HS-27A (cell line): ENCODE data around the gene ME3.

Experiments
- DNase-seq: peaks from one replicate; pipeline ENCODE4 v3.0.0-alpha.2; 2012; ENCODE audit warnings: low read depth, missing footprints

ME3 gene

GRCh38 chr11:86514453-86514852 is 158.0 kb downstream of the ME3 start:
- DNase-seq, result no peak

GRCh38 chr11:86513746-86514373 is 158.6 kb downstream of the ME3 start:
- no peak for DNase-seq

GRCh38 chr11:86513138-86513537 is 159.3 kb downstream of the ME3 start:
- DNase-seq, result no peak

- no peak for DNase-seq
Measured at GRCh38 chr11:86511086-86511551, 161.3 kb downstream of the ME3 start.

DNA sequence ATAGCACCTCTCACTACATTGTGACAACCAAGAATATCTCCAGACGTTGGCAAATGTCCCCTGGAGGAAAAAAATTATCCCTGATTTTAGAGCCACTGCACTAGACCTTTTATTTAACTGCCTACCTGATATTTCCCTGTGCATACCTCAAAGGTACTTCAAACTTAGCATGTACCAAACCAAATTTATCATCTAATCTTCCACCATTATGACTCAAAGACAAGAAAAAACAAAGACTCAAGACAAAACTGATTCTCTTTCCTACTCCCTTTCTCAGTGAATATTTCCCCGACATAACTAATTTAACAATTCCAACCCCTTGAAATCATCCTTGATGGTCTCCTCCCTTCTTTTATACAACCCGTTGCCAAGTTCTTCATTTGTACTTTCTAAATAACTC is 161.7 kb downstream of the ME3 start:
- DNase-seq, result no peak

DNA sequence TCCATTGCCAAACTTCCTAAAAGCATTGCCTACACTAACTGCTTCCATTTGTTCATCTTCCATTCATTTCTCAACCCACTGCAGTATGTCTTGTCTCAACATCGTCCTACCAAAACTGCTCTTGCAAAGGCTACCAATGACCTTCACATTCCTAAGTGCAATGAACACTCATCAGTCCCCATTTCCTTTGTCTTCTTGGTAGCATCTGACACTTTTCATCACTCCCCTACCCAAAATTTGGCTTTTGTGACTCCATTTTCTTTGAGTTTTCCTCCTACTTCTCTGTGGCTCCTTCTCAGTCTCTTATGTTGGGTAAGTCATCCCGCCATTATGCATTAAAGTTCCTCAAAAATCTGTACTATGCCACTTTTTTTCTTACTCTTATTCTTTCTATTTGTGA is 162.3 kb downstream of the ME3 start:
- DNase-seq, result no peak

- DNase-seq, result no peak
Measured at GRCh38 chr11:86509588-86509974, 162.8 kb downstream of the ME3 start.

DNA sequence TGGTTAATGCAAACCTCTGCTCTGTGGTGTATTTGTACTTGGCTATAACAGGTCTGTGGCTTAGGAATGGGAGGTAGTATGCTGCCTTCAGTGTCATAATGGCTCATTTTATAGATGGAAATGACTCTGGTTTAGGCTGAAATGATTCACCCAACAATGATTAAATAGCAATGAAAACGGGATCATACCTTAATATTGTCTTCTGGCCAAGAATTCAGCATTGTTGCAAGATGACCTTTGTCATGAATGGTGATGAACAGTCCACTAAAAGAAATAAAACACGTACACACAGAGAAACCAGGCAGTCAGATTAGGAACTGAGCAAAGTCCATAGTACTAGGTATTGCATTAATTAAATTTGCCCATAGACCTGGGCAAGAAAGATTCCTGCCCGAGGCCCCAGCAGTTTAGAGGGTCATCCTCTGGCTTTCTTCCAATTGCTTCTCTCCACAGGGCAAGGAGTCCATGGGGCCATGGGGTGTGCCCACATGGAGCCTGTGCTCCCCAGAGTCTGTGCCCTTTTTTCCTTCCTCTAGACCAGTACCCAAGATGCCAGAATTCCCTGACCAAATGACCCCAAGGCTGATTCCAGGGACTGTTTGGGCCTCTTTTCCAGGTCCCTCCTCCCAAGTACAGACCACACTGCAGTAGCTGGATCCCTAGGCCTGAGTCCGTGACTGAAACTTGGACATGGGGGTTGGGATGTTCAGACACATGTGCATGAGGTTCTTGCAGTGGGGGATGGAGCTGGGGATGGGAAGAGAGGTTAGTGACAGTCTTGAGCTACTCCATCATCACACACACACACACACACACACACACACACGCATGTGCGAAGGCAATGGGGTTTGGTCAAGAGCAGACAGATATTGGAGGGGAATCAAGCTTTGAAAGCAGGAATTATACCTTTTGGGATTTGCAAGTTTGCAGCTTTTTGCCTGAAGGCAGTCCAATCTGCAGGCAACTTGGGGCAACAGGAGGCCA is 163.5 kb downstream of the ME3 start:
- DNase-seq, result no peak

- no peak for DNase-seq
Measured at GRCh38 chr11:86507249-86507845, 165.1 kb downstream of the ME3 start.

DNA sequence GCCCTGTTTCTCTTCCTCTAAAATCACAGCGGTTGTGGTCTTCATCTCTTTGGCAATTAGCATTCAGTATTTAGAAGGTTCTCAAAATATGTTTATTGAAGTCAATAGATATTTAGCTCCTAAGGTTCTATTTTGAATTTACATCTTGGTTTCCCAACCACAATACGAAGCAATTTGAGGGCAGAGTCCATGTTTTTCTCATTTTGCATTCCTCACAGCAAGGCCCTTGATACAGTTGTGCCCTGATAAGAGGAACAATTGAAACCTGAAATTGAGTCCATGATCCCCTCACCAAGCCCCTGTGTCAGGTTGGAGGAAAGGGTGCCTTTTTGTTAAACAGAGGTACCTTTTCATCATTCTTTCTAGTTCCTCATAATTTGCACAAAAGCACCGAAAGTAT is 166.2 kb downstream of the ME3 start:
- no peak for DNase-seq

GRCh38 chr11:86503131-86503530 is 169.3 kb downstream of the ME3 start:
- DNase-seq, result no peak

- no peak for DNase-seq
Measured at GRCh38 chr11:86502137-86502642, 170.2 kb downstream of the ME3 start.

- DNase-seq, result no peak
Measured at GRCh38 chr11:86500500-86501140, 171.8 kb downstream of the ME3 start.

- DNase-seq, result no peak
Measured at GRCh38 chr11:86499723-86500129, 172.7 kb downstream of the ME3 start.

DNA sequence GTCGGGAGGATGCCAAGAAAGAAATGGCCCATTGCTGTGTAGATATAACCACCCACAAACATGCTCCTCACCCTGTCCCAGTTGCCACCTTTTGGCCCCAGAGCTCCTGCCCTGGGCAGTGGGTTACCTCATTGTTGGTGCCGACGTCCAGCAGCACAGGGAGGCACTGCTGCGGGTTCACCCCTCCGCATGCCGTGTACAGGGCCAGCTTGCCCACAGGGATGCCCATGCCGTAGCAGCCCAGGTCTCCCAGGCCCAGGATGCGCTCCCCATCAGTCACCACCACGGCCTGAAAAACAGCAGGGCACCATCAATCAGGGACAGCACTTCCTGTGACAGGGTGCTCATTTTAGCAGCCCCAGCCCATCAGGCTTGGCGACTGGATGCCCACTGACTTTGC is 174.6 kb downstream of the ME3 start:
- no peak for DNase-seq

GRCh38 chr11:86497310-86497709 is 175.1 kb downstream of the ME3 start:
- no peak for DNase-seq

GRCh38 chr11:86495351-86495750 is 177.1 kb downstream of the ME3 start:
- no peak for DNase-seq

- DNase-seq, result no peak
Measured at GRCh38 chr11:86492370-86493010, 179.9 kb downstream of the ME3 start.

DNA sequence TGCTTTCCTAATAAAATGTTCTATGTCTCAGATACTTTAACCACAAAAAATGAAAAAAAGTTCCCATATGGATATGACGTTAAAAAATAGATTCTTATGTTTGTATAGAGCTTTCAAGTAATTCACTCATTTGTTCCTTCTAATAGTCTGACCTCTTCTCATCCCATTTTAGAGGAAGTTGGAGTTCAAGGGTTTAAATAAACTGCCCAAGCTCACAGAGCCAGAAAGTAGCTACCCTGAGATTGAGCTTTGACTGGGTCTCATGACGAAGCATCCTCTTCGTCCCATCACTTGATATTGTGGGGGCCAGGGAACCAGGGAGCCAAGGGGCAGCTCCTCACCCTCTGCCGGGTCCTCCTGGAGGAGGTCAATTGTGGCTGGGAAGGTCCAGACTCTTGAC is 181.4 kb downstream of the ME3 start:
- no peak for DNase-seq

DNA sequence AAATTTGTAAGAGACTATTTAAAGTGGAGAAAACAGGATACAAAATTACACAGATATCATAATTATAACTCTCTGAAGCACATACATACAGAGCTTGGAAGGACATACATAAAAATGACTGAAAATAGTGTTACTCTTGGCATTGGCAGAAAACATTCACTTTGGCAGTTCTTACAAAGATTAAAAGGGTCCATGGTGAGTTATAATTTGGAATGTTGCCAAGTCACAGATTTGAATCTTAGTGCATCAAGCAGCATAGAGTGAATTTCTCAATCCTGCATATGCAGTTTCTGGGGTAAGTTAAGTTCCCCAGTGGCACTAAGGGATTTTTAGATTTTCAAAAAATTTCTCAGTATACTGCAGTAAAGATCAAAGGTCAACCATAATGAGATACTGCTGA is 181.8 kb downstream of the ME3 start:
- no peak for DNase-seq

GRCh38 chr11:86489442-86489841 is 183.0 kb downstream of the ME3 start:
- DNase-seq, result no peak

DNA sequence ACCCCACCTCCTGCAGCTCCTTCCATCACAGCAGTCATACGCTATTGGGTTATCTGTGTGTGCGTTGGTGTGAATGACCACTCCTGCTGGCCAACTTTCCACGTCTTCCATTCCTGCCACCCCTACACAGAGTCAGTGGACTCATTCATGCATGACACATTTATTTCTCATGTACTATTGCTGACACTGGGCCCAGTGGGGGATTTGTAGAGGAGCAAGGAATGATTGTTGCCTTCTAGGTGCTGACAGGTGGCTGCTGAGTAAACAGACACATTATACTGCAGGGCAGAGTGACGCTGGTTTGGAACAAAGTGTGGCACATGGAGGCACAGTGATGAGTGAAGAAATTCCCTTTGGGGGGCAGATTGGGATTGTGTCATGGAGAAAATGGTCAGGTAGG is 183.9 kb downstream of the ME3 start:
- DNase-seq, result no peak
